Astrocyte (in vitro differentiated cells and primary cell): ENCODE results near the gene BPI. TPM values are rescaled to one million over a fixed set of nuclear protein-coding genes. Genes with fewer than 3 reads are reported as not detected.

Source experiments
- DNase-seq: peaks from one replicate; pipeline ENCODE4 v3.0.0-alpha.2; 2010; ENCODE audit warnings: low read depth
- FAIRE-seq: peaks from 2 replicates; lab custom pipeline; 2011; peaks lifted over from hg19 to GRCh38; lab: Jason Lieb, UNC
- H2AFZ ChIP-seq: 2 replicates; pipeline ENCODE4 v1.6.0; 2012; ENCODE audit warnings: low read depth, low read length, inconsistent platforms
- H3K27ac ChIP-seq: 2 replicates; pipeline ENCODE4 v1.5.1; 2011; ENCODE audit warnings: low read depth, low read length, inconsistent platforms
- H3K27me3 ChIP-seq: 2 replicates; pipeline ENCODE4 v1.6.0; 2011; ENCODE audit warnings: low read length, inconsistent platforms; ENCODE audit not compliant: insufficient read depth
- H3K36me3 ChIP-seq: 2 replicates; pipeline ENCODE4 v1.5.1; 2011; ENCODE audit warnings: low read length, inconsistent platforms; ENCODE audit not compliant: insufficient read depth
- H3K4me1 ChIP-seq: 2 replicates; pipeline ENCODE4 v1.5.1; 2011; ENCODE audit warnings: low read length, inconsistent platforms; ENCODE audit not compliant: insufficient read depth
- H3K4me2 ChIP-seq: 2 replicates; pipeline ENCODE4 v1.6.0; 2012; ENCODE audit warnings: low read length, inconsistent platforms
- H3K4me3 ChIP-seq: 2 replicates; pipeline ENCODE4 v1.5.1; 2011; ENCODE audit warnings: low read depth, mild to moderate bottlenecking, low read length, inconsistent platforms; ENCODE audit not compliant: insufficient read depth
- H3K79me2 ChIP-seq: 2 replicates; pipeline ENCODE4 v1.6.0; 2012; ENCODE audit warnings: mild to moderate bottlenecking, low read length, inconsistent platforms; ENCODE audit not compliant: insufficient read depth
- H3K9ac ChIP-seq: 2 replicates; pipeline ENCODE4 v1.6.0; 2012; ENCODE audit warnings: mild to moderate bottlenecking, low read length, inconsistent platforms
- H3K9me3 ChIP-seq: 2 replicates; pipeline ENCODE4 v1.5.1; 2012; ENCODE audit warnings: low read depth, mild to moderate bottlenecking, low read length, inconsistent platforms; ENCODE audit not compliant: insufficient read depth
- H4K20me1 ChIP-seq: 2 replicates; pipeline ENCODE4 v1.6.0; 2012; ENCODE audit warnings: low read length, inconsistent platforms; ENCODE audit not compliant: insufficient read depth
- H3K27ac Mint-ChIP-seq: one replicate; pipeline ENCODE4 v1.8.0; 2021; ENCODE audit warnings: mild to moderate bottlenecking, mixed read lengths; ENCODE audit not compliant: unreplicated experiment
- H3K27me3 Mint-ChIP-seq: one replicate; pipeline ENCODE4 v1.8.0; 2021; ENCODE audit warnings: low read depth, mixed read lengths; ENCODE audit not compliant: unreplicated experiment
- H3K36me3 Mint-ChIP-seq: one replicate; pipeline ENCODE4 v1.8.0; 2021; ENCODE audit warnings: low read depth, mixed read lengths; ENCODE audit not compliant: unreplicated experiment
- H3K4me1 Mint-ChIP-seq: one replicate; pipeline ENCODE4 v1.8.0; 2021; ENCODE audit warnings: low read depth, mixed read lengths; ENCODE audit not compliant: unreplicated experiment
- H3K4me3 Mint-ChIP-seq: one replicate; pipeline ENCODE4 v1.8.0; 2021; ENCODE audit warnings: mild to moderate bottlenecking, moderate library complexity, mixed read lengths; ENCODE audit not compliant: unreplicated experiment
- H3K9me3 Mint-ChIP-seq: one replicate; pipeline ENCODE4 v1.8.0; 2021; ENCODE audit warnings: mild to moderate bottlenecking, mixed read lengths; ENCODE audit not compliant: unreplicated experiment
- EZH2 ChIP-seq: IDR thresholded peaks from 2 replicates; pipeline ENCODE4 v1.6.1; 2012; ENCODE audit warnings: mild to moderate bottlenecking, low read length, inconsistent platforms; ENCODE audit not compliant: insufficient read depth
- total RNA-seq: library from RNA; stranded (reverse); gene quantifications from 2 replicates; pipeline ENCODE4 v1.2.1, GENCODE V29; 2021
- TF ChIP-seq, protein P1 (sequence below): IDR thresholded peaks from 2 replicates; pipeline ENCODE4 v1.5.1; 2011; ENCODE audit warnings: low read depth, mild to moderate bottlenecking, inconsistent platforms, low read length, moderate library complexity; ENCODE audit not compliant: insufficient read depth

The BPI gene
- total RNA-seq, 1 donor from 2014 or later = not detected

DNA sequence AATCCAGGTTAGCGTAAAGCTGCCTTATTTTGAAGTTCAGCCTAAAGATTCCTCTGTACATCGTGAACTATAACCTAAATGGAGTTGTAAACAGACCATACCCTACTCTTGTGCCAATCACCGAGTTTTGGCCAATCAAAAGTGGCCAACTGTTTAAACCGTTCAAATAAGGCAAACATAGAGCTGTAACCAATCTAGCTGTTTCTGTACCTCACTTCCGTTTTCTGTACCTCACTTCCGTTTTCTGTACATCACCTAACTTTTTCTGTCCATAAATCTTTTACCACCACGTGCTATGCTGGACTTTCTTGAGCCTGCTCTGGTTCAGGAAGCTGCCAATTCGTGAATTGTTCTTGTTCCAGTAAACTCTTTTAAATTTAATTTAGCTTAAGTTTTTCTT is 82.0 kb downstream of the BPI start:
- Mint-ChIP-seq H3K27ac (no peak overlapping the region), H3K27me3 (peaks cover 29% of the 10 kb centered on the region), H3K36me3 (no peaks in the 10 kb centered on the region), H3K4me3 (no peak overlapping the region), H3K4me1 (no peaks in the 10 kb centered on the region), H3K9me3 (peaks cover 4% of the 10 kb centered on the region)
- no peak for TF ChIP-seq EZH2
- TF ChIP-seq, protein P1, sequence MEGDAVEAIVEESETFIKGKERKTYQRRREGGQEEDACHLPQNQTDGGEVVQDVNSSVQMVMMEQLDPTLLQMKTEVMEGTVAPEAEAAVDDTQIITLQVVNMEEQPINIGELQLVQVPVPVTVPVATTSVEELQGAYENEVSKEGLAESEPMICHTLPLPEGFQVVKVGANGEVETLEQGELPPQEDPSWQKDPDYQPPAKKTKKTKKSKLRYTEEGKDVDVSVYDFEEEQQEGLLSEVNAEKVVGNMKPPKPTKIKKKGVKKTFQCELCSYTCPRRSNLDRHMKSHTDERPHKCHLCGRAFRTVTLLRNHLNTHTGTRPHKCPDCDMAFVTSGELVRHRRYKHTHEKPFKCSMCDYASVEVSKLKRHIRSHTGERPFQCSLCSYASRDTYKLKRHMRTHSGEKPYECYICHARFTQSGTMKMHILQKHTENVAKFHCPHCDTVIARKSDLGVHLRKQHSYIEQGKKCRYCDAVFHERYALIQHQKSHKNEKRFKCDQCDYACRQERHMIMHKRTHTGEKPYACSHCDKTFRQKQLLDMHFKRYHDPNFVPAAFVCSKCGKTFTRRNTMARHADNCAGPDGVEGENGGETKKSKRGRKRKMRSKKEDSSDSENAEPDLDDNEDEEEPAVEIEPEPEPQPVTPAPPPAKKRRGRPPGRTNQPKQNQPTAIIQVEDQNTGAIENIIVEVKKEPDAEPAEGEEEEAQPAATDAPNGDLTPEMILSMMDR = no peak
- Histone ChIP-seq H3K4me3 (no peak overlapping the region), H3K4me1 (no peaks in the 10 kb centered on the region), H3K79me2 (no peaks in the 10 kb centered on the region), H3K27me3 (peaks cover 23% of the 10 kb centered on the region), H3K9me3 (peaks cover 3% of the 10 kb centered on the region), H3K36me3 (no peaks in the 10 kb centered on the region), H4K20me1 (no peaks in the 10 kb centered on the region), H3K4me2 (no peak overlapping the region), H2AFZ (no peak overlapping the region), H3K9ac (no peak overlapping the region), H3K27ac (no peak overlapping the region)
- FAIRE-seq (no peak), DNase-seq (no peak)

DNA sequence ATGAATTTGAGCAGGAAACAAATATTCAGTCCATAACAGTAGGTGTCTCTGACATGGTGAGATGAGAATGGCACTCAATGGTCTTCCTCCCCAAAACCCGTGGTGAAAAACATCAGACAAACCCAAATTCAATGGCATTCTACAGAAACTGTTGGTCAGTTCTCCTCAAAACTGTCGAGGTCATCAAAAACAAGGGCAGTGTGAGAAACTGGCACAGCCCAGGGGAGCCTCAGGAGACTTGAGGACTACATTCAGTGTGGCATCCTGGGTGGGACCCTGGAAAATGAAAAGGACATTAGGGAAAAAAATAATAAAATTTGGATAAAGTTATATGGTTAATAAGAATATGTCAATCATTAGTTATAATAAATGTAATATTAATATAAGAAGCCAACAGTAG is 82.9 kb downstream of the BPI start:
- H3K27me3 ChIP-seq = peaks cover 22% of the 10 kb centered on the region
- no peak overlapping the region for H2AFZ ChIP-seq
- peaks cover 3% of the 10 kb centered on the region for H3K9me3 ChIP-seq
- TF ChIP-seq, protein P1 = no peak
- no peak for TF ChIP-seq EZH2
- no peak overlapping the region for H3K4me2 ChIP-seq
- no peaks in the 10 kb centered on the region for H3K4me1 ChIP-seq
- no peak overlapping the region for H3K4me3 ChIP-seq
- DNase-seq (no peak), FAIRE-seq (no peak)
- Mint-ChIP-seq H3K9me3 (peaks cover 4% of the 10 kb centered on the region), H3K4me1 (no peaks in the 10 kb centered on the region), H3K36me3 (no peaks in the 10 kb centered on the region), H3K27me3 (peaks cover 29% of the 10 kb centered on the region), H3K27ac (no peak overlapping the region), H3K4me3 (no peak overlapping the region)
- no peaks in the 10 kb centered on the region for H3K79me2 ChIP-seq
- no peaks in the 10 kb centered on the region for H4K20me1 ChIP-seq
- no peak overlapping the region for H3K9ac ChIP-seq
- no peak overlapping the region for H3K27ac ChIP-seq
- H3K36me3 ChIP-seq = no peaks in the 10 kb centered on the region

Other genes with a start within 250 kb of the BPI start
- 48.2 and 98.9 TPM in 2 replicates for gene TGM2, start 138.9 kb upstream of the BPI start, total RNA-seq
- 0.77 and 1.1 TPM in 2 replicates for gene KIAA1755, start 43.4 kb upstream of the BPI start, total RNA-seq
- not detected in 2 replicates for gene LBP, start 42.3 kb downstream of the BPI start, total RNA-seq
- gene SNHG17, start 131.2 kb downstream of the BPI start, total RNA-seq = 34.2 and 39.3 TPM in 2 replicates
- 39.0 and 40.2 TPM in 2 replicates for gene RALGAPB, start 168.7 kb downstream of the BPI start, total RNA-seq